HG03558 (cell line): ENCODE measurements around the gene SET.
"Not testable (repeated sequence)": the region's sequence is repeated elsewhere in the genome, so short reads cannot be mapped to it uniquely, and the experiment has no call there.

ENCODE experiments used
- ATAC-seq: cut with Tn5 transposase; IDR thresholded peaks from one replicate; pipeline ENCODE4 v1.9.1; 2021; ENCODE audit warnings: moderate number of reproducible peaks; ENCODE audit not compliant: unreplicated experiment; ENCODE audit errors: extremely low read depth

SET gene

GRCh38 chr9:128685636-128686489, 3.2 kb upstream of the SET start:
- no peak for ATAC-seq

- no peak for ATAC-seq
Observed at GRCh38 chr9:128687453-128687852, 1.6 kb upstream of the SET start.

DNA sequence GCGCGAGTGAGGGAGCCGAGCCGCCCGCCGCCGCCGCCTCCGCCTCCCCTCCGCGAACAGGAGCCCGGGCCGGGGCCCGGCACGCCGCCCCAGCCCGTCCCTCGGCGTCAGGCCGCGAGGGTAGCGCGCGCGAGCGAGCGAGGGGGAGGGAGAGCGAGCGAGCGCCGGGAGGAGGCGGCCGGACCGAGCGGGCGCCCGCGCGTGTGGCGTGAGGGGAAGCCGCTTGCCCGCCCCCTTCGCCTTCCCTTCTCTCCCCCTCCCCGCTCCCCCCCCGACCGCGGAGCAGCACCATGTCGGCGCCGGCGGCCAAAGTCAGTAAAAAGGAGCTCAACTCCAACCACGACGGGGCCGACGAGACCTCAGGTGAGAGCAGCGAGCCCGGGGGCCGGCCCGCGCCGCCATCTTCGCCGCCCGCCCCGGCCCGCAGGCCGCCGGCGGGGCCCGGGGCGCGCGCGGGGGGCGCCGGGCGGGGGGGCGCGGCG, 312 bp downstream of the SET start:
- no peak for ATAC-seq

GRCh38 chr9:128689820-128690683, 1.0 kb downstream of the SET start:
- ATAC-seq = no peak

- ATAC-seq = no peak
Observed at GRCh38 chr9:128690684-128691034, 1.6 kb downstream of the SET start.

- not testable (repeated sequence) for ATAC-seq
Observed at GRCh38 chr9:128693738-128694137, 4.7 kb downstream of the SET start.

- no peak for ATAC-seq
Observed at GRCh38 chr9:128694344-128694743, 5.3 kb downstream of the SET start.

DNA sequence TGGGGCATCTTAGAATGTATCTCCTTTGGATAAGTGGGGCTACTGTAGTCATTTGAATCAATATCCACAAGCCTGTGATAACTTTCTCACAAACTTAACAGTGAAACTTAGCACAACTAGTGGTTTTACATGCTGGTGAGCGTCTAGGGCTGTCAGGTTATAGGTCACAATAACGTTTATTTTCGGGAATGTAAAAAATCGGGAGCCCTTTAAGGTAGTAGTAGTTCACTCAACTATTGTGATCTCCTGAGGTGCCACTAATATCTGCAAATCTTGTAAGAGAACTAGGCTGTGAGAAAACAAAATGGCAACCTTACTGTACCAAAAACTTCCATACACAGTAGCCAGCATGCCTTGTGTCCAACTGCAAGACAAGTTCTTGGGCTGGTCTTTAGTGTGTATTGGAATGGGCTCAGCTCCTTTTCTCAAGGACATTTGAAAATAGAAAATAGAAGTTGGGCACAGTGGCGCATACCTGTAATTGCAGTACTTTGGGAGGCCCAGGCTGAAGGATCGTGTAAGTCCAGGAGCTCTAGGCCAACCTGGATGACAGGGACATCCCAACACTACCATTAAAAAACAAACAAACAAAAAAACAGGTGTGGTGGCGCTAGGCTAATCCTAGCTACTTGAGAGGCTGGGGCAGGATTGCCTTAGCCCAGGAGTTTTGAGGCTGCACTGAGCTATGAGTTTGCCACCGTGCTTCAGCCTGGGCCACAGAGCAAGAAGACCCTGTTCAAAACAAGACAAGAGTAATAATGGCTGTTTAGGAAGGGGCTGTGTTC, 8.1 kb downstream of the SET start:
- ATAC-seq = no peak

- not testable (repeated sequence) for ATAC-seq
Observed at GRCh38 chr9:128699096-128699795, 10.2 kb downstream of the SET start.

DNA sequence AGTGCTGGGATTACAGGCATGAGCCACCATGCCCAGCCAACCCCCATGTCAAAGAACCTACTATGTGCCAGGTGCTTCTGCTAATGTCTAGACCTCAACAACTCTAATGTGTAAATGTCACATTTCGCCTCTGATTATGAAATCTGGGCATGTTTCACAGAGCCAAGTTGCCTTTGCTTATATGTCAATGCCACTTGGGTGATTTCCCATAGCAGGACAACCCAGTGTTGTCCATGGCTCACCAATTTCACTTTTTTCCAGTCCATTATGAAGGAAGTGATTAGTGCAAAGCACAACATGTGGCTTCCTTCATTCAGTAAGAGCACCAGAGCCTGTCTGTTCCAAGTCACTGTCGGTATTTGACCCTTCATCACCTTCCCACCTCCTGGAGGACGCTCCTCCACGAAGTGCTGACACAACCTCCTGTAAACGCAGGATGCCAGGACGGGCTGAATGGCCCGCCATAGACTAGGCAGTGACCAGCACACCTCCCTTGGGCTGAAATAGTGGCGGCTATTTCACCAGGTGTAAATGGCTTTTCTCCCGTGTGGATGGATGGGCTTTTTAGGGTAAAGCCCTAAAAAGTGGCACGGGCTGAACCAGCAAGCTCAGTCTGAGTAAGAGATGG, 12.3 kb downstream of the SET start:
- no peak for ATAC-seq

GRCh38 chr9:128702445-128702948, 13.5 kb downstream of the SET start, which contains the start of gene PKN3:
Gene PKN3, plus strand, starts transcription at chr9:128702503. Its CDS starts 413 bp downstream, at chr9:128702916.
- peak; percentile 48 for ATAC-seq

- ATAC-seq = no peak
Observed at GRCh38 chr9:128702949-128703615, 14.1 kb downstream of the SET start.

- ATAC-seq = no peak
Observed at GRCh38 chr9:128703616-128704355, 14.8 kb downstream of the SET start.

GRCh38 chr9:128704356-128704670, 15.3 kb downstream of the SET start:
- no peak for ATAC-seq

DNA sequence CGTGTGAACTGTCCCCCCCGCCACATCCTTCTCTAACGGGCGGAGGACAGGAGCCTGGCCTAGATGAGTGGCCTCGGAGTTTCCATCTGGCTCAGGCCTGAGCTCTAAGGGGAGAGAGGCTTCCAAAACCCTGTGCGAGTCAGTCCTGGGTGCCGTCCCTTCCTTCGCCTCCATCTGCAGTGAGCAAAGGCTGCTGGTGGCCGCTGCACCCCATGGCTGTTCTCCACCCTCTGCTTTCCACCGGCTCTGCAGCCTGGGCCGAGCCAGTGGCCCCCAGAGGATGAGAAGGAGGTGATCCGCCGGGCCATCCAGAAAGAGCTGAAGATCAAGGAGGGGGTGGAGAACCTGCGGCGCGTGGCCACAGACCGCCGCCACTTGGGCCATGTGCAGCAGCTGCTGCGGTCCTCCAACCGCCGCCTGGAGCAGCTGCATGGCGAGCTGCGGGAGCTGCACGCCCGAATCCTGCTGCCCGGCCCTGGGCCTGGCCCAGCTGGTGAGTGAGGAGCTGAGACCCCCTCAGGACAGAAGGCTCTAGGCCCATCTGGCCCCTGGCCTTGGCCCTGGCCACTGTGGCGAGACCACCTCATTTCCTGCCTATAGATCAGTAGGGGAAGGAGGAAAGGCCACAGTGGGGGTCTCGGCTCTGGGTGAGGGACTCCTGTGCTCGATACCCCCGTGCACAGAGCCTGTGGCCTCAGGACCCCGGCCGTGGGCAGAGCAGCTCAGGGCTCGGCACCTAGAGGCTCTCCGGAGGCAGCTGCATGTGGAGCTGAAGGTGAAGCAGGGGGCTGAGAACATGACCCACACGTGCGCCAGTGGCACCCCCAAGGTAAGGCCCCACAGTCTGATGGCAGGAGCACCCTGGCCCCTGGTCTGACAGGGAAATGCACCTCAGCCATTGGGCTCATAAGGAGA, 16.3 kb downstream of the SET start:
- ATAC-seq = no peak

DNA sequence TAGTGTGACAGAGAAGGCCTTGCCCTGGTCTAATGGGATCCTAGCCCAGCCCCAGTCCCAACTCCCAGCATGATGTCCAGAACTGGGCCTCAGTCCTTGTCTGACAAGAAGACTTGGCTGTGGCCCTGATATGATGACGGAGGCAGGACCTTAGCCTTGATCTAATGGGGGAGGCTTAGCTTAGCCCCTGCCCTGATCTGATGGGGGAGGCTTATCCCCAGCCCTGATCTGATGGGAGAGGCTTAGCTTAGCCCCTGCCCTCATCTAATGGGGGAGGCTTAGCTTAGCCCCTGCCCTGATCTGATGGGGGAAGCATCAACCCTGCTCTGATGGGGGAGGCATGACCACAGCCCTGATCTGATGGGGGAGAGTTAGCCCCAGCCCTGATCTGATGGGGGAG, 17.0 kb downstream of the SET start:
- no peak for ATAC-seq
